Vagina (tissue), 2 donors: ENCODE results near the gene CHST11. TPM values are rescaled to one million over a fixed set of nuclear protein-coding genes. Genes with fewer than 3 reads are reported as not detected.

Experiments used
- DNase-seq, 2 donors: peaks; one replicate each; pipeline ENCODE4 v3.0.0-alpha.2; 2017; ENCODE audit errors: extremely low spot score in 2 of 2
- H3K27ac ChIP-seq: fragments of 200-600 bp; sonication (generic); one replicate; pipeline ENCODE4 v1.5.1; 2019
- H3K27me3 ChIP-seq: fragments of 200-600 bp; sonication (generic); one replicate; pipeline ENCODE4 v1.5.1; 2019
- H3K36me3 ChIP-seq, 2 donors: fragments of 200-600 bp; sonication (generic); one replicate each; pipeline ENCODE4 v1.5.1; 2017 to 2019
- H3K4me1 ChIP-seq: fragments of 200-600 bp; sonication (generic); one replicate; pipeline ENCODE4 v1.5.1; 2019
- H3K4me3 ChIP-seq, 2 donors: fragments of 200-600 bp; sonication (generic); 1 replicate in 1 of 2; 2 replicates in 1 of 2; pipeline ENCODE4 v1.5.1; 2016 to 2019
- H3K9me3 ChIP-seq: fragments of 200-600 bp; sonication (generic); one replicate; pipeline ENCODE4 v1.5.1; 2019
- CTCF ChIP-seq, 3 experiments: fragments of 450-650 bp in 2 of 3; fragments of 200-600 bp in 1 of 3; sonication (generic) in 1 of 3; IDR thresholded peaks; one replicate each; pipeline ENCODE4 v1.5.1; 2017 to 2019; ENCODE audit warnings: antibody characterized with exemption in 3 of 3, mild to moderate bottlenecking in 2 of 3, moderate library complexity in 2 of 3
- POLR2A ChIP-seq, 2 donors: fragments of 450-650 bp; IDR thresholded peaks; one replicate each; pipeline ENCODE4 v1.6.1; 2017; ENCODE audit warnings: antibody characterized with exemption in 2 of 2, mild to moderate bottlenecking in 2 of 2, moderate library complexity in 2 of 2
- POLR2AphosphoS5 ChIP-seq, 2 donors: sonication (generic); formaldehyde crosslinking; IDR thresholded peaks; one replicate each; pipeline ENCODE4 v1.9.0; 2017; ENCODE audit warnings: antibody characterized with exemption in 2 of 2, mild to moderate bottlenecking in 2 of 2, low read depth in 1 of 2; ENCODE audit not compliant: insufficient read depth in 1 of 2
- intact Hi-C: fragments of 100-400 bp; cut with DNase I; formaldehyde crosslinking; loops from one replicate; pipeline ENCODE4 v1.15.1; 2023
- total RNA-seq: library from RNA; depleted of rRNA; stranded (reverse); fragments of >200 nt; gene quantifications from one replicate; pipeline ENCODE4 v1.2.3, GENCODE V29; 2016

The CHST11 gene
- total RNA-seq, 1 donor from 2014 or later: 40.0 TPM

GRCh38 chr12:104596898-104597843, 140.4 kb downstream of the CHST11 start:
- H3K36me3 ChIP-seq: no peaks in the 10 kb centered on the region
- no peaks in the 10 kb centered on the region for H3K9me3 ChIP-seq
- H3K27ac ChIP-seq: peak overlapping the region; percentile 48
- TF ChIP-seq POLR2AphosphoS5 (IDR thresholded peaks at IDR 0.05; ENCODE audit: insufficient read depth in 1 of 2, low read depth in 1 of 2): no peak
- no peak for TF ChIP-seq POLR2A (IDR thresholded peaks at IDR 0.05)
- no peak for TF ChIP-seq CTCF (IDR thresholded peaks at IDR 0.05)
- peaks cover 37% of the 10 kb centered on the region for H3K4me1 ChIP-seq
- intact Hi-C loops: no loop called here
- H3K4me3 ChIP-seq: no peak overlapping the region
- no peak for DNase-seq
- H3K27me3 ChIP-seq: no peaks in the 10 kb centered on the region

- H3K9me3 ChIP-seq: no peaks in the 10 kb centered on the region
- peaks cover 48% of the 10 kb centered on the region for H3K4me1 ChIP-seq
- no peak overlapping the region for H3K4me3 ChIP-seq
- no peak overlapping the region for H3K27ac ChIP-seq
- no peaks in the 10 kb centered on the region for H3K36me3 ChIP-seq
- intact Hi-C loops: no loop called here
- no peak for DNase-seq
- TF ChIP-seq POLR2AphosphoS5 (IDR thresholded peaks at IDR 0.05; ENCODE audit: insufficient read depth in 1 of 2, low read depth in 1 of 2) (no peak), POLR2A (IDR thresholded peaks at IDR 0.05) (no peak), CTCF (IDR thresholded peaks at IDR 0.05) (no peak)
- H3K27me3 ChIP-seq: no peaks in the 10 kb centered on the region
These were observed 141.9 kb downstream of the CHST11 start for GRCh38 chr12:104598342-104599271.

GRCh38 chr12:104599272-104600035, 142.7 kb downstream of the CHST11 start:
- peaks cover 56% of the 10 kb centered on the region for H3K4me1 ChIP-seq
- no peak overlapping the region for H3K27ac ChIP-seq
- no peaks in the 10 kb centered on the region for H3K9me3 ChIP-seq
- TF ChIP-seq POLR2AphosphoS5 (IDR thresholded peaks at IDR 0.05; ENCODE audit: insufficient read depth in 1 of 2, low read depth in 1 of 2) (no peak), POLR2A (IDR thresholded peaks at IDR 0.05) (no peak), CTCF (IDR thresholded peaks at IDR 0.05) (no peak)
- H3K27me3 ChIP-seq: no peaks in the 10 kb centered on the region
- H3K36me3 ChIP-seq: no peaks in the 10 kb centered on the region
- DNase-seq: no peak
- H3K4me3 ChIP-seq: no peak overlapping the region
- intact Hi-C loops: loop anchor here (10.0 kb wide), 1 partner anchor 135 kb away; no protein-coding TSS in a partner anchor

GRCh38 chr12:104600036-104600712, 143.4 kb downstream of the CHST11 start:
- TF ChIP-seq POLR2AphosphoS5 (IDR thresholded peaks at IDR 0.05; ENCODE audit: insufficient read depth in 1 of 2, low read depth in 1 of 2): no peak
- no peak for TF ChIP-seq CTCF (IDR thresholded peaks at IDR 0.05)
- no peak for TF ChIP-seq POLR2A (IDR thresholded peaks at IDR 0.05)
- no peak overlapping the region for H3K27ac ChIP-seq
- no peaks in the 10 kb centered on the region for H3K36me3 ChIP-seq
- no peaks in the 10 kb centered on the region for H3K27me3 ChIP-seq
- no peak overlapping the region for H3K4me3 ChIP-seq
- intact Hi-C loops: loop anchor here (10.0 kb wide), 1 partner anchor 135 kb away; no protein-coding TSS in a partner anchor
- DNase-seq: no peak
- peaks cover 62% of the 10 kb centered on the region for H3K4me1 ChIP-seq
- H3K9me3 ChIP-seq: no peaks in the 10 kb centered on the region
